Natural killer cell (primary cell): ENCODE measurements around the gene FGFRL1. TPM values are rescaled to one million over a fixed set of nuclear protein-coding genes. Genes with fewer than 3 reads are reported as not detected.

Source experiments
- ATAC-seq, 3 donors: fragments of 150-1000 bp in 2 of 3; fragments of 200-7000 bp in 1 of 3; cut with Tn5 transposase; 1 replicate in 1 of 3; 2 replicates in 2 of 3; pipeline ENCODE4 v1.10.0; 2021; ENCODE audit warnings: mild to moderate bottlenecking in 2 of 3, moderate library complexity in 2 of 3
- DNase-seq, 2 donors: peaks; one replicate each; pipeline versions ENCODE4 v3.0.0 to v3.0.0-alpha.2; 2013 to 2021; ENCODE audit warnings: mixed read lengths in 1 of 2
- H3K27ac ChIP-seq: one replicate; pipeline ENCODE4 v1.5.1; 2013; ENCODE audit warnings: mild to moderate bottlenecking, low read length
- H3K27me3 ChIP-seq: one replicate; pipeline ENCODE4 v1.6.1; 2013; ENCODE audit warnings: low read length; ENCODE audit not compliant: control insufficient read depth, insufficient read depth
- H3K36me3 ChIP-seq: one replicate; pipeline ENCODE4 v1.6.1; 2013; ENCODE audit warnings: low read length; ENCODE audit not compliant: control insufficient read depth, insufficient read depth
- H3K4me1 ChIP-seq: one replicate; pipeline ENCODE4 v1.6.1; 2013; ENCODE audit warnings: low read length; ENCODE audit not compliant: control insufficient read depth, insufficient read depth
- H3K4me3 ChIP-seq: one replicate; pipeline ENCODE4 v1.5.1; 2013; ENCODE audit warnings: low read length
- H3K9me3 ChIP-seq: one replicate; pipeline ENCODE4 v1.6.1; 2013; ENCODE audit warnings: low read length; ENCODE audit not compliant: control insufficient read depth, insufficient read depth
- H3K27ac Mint-ChIP-seq, 2 donors: one replicate each; pipeline ENCODE4 v1.8.0; 2022; ENCODE audit warnings: mild to moderate bottlenecking in 2 of 2, mixed read lengths in 2 of 2, moderate library complexity in 1 of 2
- H3K27me3 Mint-ChIP-seq, 2 donors: one replicate each; pipeline ENCODE4 v1.8.0; 2022; ENCODE audit warnings: low read depth in 2 of 2, mixed read lengths in 2 of 2
- H3K36me3 Mint-ChIP-seq: one replicate; pipeline ENCODE4 v1.8.0; 2022; ENCODE audit warnings: mixed read lengths
- H3K4me1 Mint-ChIP-seq, 2 donors: one replicate each; pipeline ENCODE4 v1.8.0; 2022; ENCODE audit warnings: mixed read lengths in 2 of 2
- H3K4me3 Mint-ChIP-seq: one replicate; pipeline ENCODE4 v1.8.0; 2022; ENCODE audit warnings: mild to moderate bottlenecking, moderate library complexity, mixed read lengths
- H3K9me3 Mint-ChIP-seq, 2 donors: one replicate each; pipeline ENCODE4 v1.8.0; 2022; ENCODE audit warnings: mixed read lengths in 2 of 2
- WGBS: methylation state at CpG from one replicate; pipeline ENCODE4 v1.1.7; 2013; ENCODE audit warnings: missing lambda C conversion rate; ENCODE audit not compliant: insufficient coverage; 5-methylcytosine and 5-hydroxymethylcytosine counted together
- intact Hi-C: fragments of 100-400 bp; cut with micrococcal nuclease; formaldehyde crosslinking; loops from one replicate; pipeline ENCODE4 v1.14.2; 2022
- total RNA-seq, 4 donors: library from RNA; stranded (reverse); fragments of 120-200 nt in 1 of 4; gene quantifications; one replicate each; pipeline versions ENCODE4 v1.2.3 to v1.2.4, GENCODE V29; 2013 to 2022
- TF ChIP-seq, protein P1 (sequence below): fragments of 200-600 bp; IDR thresholded peaks from one replicate; pipeline ENCODE4 v1.8.0; 2022; ENCODE audit warnings: antibody characterized with exemption

The FGFRL1 gene
- total RNA-seq, 3 donors from 2014 or later (not counting 1 experiment from before 2014, with no cell fraction given) = 28.0 to 39.8 (median 32.5) TPM

DNA sequence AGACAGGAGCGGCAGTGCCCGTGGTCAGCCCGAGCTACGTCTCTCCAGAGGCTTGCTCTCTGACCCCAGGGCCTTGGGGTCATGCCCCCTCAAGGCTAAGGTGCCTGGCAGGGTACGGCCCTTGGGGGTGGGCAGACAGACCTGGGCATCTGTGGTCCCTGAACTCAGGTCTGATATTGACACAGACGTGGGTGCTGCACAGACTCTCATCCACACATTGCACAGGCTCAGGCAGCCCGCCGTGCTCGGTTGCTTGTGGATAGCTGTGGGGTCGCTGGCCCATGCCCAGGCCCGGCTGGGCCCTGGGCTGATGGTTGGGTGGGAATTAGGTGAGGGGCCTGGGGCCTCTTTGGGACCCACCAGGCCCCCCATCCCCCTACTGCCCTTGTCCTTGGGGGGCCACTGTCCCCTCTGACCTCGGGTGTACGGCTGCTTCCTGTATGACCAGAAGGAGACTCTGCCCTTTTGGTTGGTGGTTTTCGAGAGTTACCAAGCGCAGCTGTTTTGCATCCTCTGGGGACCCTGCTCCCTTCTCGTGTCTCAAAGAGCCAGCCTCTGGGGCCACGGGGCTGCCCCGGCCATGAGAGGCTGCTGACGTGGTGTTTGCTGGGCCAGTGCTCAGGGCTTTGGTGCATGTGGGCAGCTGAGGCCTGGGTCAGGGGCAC, 10.1 kb downstream of the FGFRL1 start:
- Mint-ChIP-seq H3K27me3 (no peaks in the 10 kb centered on the region), H3K36me3 (no peaks in the 10 kb centered on the region), H3K27ac (no peak overlapping the region), H3K9me3 (no peaks in the 10 kb centered on the region), H3K4me1 (no peaks in the 10 kb centered on the region), H3K4me3 (no peak overlapping the region)
- Histone ChIP-seq H3K4me3 (no peak overlapping the region), H3K36me3 (no peaks in the 10 kb centered on the region), H3K9me3 (no peaks in the 10 kb centered on the region), H3K27ac (no peak overlapping the region), H3K4me1 (peaks cover 4% of the 10 kb centered on the region), H3K27me3 (no peaks in the 10 kb centered on the region)
- intact Hi-C loops = no loop called here
- TF ChIP-seq, protein P1, sequence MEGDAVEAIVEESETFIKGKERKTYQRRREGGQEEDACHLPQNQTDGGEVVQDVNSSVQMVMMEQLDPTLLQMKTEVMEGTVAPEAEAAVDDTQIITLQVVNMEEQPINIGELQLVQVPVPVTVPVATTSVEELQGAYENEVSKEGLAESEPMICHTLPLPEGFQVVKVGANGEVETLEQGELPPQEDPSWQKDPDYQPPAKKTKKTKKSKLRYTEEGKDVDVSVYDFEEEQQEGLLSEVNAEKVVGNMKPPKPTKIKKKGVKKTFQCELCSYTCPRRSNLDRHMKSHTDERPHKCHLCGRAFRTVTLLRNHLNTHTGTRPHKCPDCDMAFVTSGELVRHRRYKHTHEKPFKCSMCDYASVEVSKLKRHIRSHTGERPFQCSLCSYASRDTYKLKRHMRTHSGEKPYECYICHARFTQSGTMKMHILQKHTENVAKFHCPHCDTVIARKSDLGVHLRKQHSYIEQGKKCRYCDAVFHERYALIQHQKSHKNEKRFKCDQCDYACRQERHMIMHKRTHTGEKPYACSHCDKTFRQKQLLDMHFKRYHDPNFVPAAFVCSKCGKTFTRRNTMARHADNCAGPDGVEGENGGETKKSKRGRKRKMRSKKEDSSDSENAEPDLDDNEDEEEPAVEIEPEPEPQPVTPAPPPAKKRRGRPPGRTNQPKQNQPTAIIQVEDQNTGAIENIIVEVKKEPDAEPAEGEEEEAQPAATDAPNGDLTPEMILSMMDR = no peak
- ATAC-seq (no peak), DNase-seq (no peak)
- 73% methylated on average over 19 of the region's 19 CpGs for WGBS

DNA sequence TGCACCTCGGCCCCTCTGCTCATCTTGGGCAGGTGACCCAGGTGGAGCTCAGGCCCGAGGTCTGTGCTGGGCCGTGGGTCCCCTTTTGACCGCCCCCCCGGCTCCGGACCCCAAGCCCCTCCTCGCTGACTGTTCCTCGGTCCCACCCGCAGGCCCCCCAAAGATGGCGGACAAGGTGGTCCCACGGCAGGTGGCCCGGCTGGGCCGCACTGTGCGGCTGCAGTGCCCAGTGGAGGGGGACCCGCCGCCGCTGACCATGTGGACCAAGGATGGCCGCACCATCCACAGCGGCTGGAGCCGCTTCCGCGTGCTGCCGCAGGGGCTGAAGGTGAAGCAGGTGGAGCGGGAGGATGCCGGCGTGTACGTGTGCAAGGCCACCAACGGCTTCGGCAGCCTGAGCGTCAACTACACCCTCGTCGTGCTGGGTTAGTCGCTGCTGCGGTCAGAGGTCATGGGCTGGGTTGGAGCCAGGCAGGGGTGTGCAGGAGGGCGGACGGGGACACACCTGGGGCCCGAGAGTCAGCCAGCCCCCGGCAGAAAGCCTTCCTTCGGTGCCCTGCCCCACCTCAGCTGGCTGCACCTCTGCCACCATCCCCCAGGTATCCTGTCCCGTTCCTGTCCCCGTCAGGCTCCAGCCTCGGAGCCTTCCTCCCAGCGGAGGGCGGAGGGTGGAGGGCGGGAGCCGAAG, 10.8 kb downstream of the FGFRL1 start:
- Mint-ChIP-seq H3K36me3 (no peaks in the 10 kb centered on the region), H3K27ac (no peak overlapping the region), H3K27me3 (no peaks in the 10 kb centered on the region), H3K4me3 (no peak overlapping the region), H3K4me1 (no peaks in the 10 kb centered on the region), H3K9me3 (no peaks in the 10 kb centered on the region)
- H3K27ac ChIP-seq = no peak overlapping the region
- WGBS = 94% methylated on average over 46 of the region's 46 CpGs
- no peaks in the 10 kb centered on the region for H3K9me3 ChIP-seq
- H3K4me3 ChIP-seq = no peak overlapping the region
- no peaks in the 10 kb centered on the region for H3K36me3 ChIP-seq
- DNase-seq = no peak
- TF ChIP-seq, protein P1 = no peak
- no peaks in the 10 kb centered on the region for H3K27me3 ChIP-seq
- H3K4me1 ChIP-seq = peaks cover 4% of the 10 kb centered on the region
- no peak for ATAC-seq
- intact Hi-C loops = no loop called here

GRCh38 chr4:1022739-1023066, 11.3 kb downstream of the FGFRL1 start:
- 95% methylated on average over 19 of the region's 19 CpGs for WGBS

More at GRCh38 chr4:1022739-1023066, 11.3 kb downstream of the FGFRL1 start:
- ATAC-seq = no peak
- Histone ChIP-seq H3K9me3 (no peaks in the 10 kb centered on the region), H3K4me3 (no peak overlapping the region), H3K4me1 (peaks cover 4% of the 10 kb centered on the region), H3K27me3 (no peaks in the 10 kb centered on the region), H3K36me3 (no peaks in the 10 kb centered on the region), H3K27ac (no peak overlapping the region)
- no peaks in the 10 kb centered on the region for H3K36me3 Mint-ChIP-seq
- H3K9me3 Mint-ChIP-seq = no peaks in the 10 kb centered on the region
- no peaks in the 10 kb centered on the region for H3K27me3 Mint-ChIP-seq
- intact Hi-C loops = no loop called here
- no peak overlapping the region for H3K4me3 Mint-ChIP-seq
- TF ChIP-seq, protein P1 = no peak
- H3K4me1 Mint-ChIP-seq = no peaks in the 10 kb centered on the region
- H3K27ac Mint-ChIP-seq = no peak overlapping the region
- no peak for DNase-seq
